HG02759 (cell line): ENCODE results near the gene PTGES2.
"Not testable (repeated sequence)": the region's sequence is repeated elsewhere in the genome, so short reads cannot be mapped to it uniquely, and the experiment has no call there.

Source experiments
- ATAC-seq: cut with Tn5 transposase; IDR thresholded peaks from one replicate; pipeline ENCODE4 v1.9.1; 2021; ENCODE audit warnings: mild to moderate bottlenecking, moderate library complexity; ENCODE audit not compliant: unreplicated experiment

Gene PTGES2

DNA sequence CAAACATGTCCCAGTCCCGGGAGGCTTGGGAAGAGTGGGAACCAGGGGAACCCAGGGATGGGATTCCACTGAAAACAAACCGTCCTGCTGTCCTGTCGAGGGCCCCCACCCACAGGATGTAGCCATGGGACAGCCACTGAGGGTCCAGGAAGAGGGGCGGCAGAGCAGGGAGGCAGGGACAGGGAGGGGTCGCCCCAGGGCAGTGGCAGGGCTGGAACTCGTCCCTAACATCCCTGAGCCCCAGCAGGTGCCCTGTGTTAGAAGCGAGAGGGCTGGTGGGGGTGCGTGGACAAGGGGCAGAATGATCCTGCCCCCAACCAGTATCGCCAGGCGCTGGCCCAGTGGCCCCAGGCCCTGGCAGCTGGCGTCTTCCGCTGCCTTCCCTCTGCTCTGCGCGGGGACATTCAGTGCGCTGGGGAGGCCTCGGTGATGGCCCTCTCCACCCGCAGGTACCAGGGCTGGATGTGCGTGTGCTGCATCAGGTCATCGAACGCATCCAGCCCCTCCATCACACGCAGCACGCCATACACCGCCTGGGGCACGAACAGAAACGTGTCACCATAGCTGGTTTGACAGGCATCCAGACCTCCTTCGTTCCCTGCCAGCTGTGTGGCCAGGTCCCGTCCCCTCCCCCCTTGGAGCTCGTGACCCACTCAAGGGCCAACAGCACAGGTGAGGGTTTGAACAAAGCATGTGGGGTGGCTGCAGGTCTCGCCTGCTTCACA is 6.6 kb downstream of the PTGES2 start:
- ATAC-seq, result no peak

DNA sequence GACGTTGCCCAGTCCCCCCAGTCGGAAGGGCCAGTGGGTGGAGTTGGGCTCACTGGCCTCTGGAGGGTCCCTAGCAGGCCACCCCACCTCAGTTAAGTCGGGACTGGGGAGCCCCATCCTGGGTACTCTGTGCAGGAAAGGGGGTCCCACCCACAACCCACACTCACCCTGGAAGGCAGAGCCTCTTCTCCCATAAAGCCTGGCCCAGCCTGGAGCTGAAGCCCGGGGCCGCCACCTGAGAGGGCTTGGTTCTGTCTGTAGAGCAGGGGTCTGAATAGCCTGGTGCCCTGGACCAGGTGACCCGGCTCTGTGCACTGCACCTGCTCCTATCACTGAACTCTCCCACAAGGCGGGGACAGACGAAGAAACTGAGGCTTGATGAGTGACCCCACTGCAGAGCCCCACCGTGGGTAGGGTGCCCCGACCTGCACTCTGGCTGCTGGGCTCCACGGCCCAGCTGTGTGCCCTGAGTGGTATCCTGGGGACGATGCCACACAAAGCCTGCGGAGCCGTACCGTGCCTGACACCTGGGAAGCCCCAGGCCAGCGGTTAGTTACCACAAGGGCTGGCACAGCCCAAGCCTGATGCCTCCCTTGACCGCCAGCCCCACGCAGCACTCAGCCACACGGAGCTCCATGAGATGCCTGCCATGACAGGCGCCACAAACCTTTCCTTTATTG is 7.3 kb downstream of the PTGES2 start:
- no peak for ATAC-seq

DNA sequence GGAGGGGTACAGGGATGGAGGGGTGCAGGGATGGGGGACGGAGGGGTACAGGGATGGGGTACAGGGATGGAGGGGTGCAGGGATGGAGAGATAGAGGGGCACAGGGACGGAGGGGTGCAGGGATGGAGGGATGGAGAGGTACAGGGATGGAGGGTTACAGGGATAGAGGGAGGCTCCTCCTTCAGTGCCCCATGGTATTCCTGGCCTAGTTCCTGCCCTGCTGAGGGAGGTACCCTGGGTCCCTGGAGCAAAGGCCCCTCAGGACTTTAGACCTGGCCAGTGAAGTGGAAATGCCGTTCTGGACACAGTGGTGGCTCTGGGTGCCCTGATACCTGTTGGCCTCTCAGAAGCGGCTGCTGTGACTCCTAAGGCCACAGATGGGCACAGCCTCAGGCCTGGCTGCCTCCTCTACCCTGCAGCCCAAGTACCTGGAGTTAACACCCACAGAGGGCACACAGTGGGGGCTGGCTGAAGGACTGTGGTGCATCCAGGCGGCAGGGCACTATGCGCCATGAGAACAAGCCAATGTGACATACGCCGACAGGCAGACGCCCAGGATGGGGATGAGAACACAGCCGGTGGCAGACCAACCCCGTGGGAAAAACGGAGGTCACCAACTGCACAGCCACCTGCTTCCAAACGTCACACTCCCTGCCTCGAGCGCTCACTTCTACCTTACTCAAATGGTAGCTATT is 8.4 kb downstream of the PTGES2 start:
- no peak for ATAC-seq

DNA sequence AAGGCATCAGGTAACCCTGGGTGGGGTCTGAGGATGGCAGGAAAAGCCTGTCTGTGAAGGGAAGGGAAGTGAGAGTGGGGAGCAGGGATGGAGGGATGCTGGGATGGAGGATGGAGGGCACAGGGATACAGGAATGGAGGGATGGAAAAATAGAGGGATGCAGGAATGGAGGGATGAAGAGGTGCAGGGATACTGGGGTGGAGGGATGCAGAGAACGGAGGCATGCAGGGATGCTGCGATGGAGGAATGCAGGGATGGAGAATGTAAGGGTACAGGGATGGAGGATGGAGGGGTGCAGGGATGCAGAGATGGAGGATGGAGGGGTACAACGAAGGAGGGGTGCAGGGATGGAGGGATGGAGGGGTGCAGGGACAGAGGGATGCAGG is 9.1 kb downstream of the PTGES2 start:
- ATAC-seq, result no peak

DNA sequence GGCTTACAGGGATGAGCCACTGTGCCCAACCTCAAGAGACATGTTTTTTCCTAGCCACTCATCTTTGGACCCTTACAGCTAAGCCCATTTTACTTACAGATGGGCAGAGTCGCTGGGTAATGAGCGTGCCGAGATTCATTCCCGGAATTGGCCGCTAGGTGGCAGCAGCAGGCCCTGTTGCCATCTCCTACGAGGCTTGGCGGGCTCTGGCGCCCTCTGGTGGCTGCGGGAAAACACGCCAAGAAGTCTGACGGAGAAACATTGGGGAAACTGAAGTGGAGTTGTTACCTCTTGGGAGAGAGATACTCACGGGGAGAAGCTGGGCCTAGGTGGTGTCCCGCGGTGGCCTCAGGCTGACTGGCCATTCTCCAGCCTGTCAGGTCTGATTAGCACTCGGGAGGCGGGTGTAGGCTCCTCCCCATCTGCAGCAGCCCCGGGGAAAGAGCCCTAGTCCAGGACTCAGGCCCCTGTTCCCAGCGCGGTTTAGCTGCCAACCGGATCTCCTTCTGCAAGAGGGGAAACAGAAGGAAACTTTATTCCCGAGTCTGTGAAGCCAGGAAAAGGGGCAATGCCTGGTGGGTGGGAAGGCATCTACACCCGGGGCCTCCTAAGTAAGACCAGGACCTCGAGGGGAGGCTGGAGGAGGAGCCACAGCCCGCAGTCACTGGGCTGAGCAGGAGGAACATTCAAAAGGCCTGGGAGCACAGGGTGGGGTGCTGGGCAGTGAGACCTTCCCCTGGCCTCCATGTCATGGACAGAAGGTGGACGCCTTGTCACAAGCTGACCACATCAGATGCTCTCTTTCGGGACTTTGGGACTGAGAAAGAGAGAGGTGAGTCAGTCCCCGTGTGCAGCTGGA is 9.7 kb downstream of the PTGES2 start:
- no peak for ATAC-seq

DNA sequence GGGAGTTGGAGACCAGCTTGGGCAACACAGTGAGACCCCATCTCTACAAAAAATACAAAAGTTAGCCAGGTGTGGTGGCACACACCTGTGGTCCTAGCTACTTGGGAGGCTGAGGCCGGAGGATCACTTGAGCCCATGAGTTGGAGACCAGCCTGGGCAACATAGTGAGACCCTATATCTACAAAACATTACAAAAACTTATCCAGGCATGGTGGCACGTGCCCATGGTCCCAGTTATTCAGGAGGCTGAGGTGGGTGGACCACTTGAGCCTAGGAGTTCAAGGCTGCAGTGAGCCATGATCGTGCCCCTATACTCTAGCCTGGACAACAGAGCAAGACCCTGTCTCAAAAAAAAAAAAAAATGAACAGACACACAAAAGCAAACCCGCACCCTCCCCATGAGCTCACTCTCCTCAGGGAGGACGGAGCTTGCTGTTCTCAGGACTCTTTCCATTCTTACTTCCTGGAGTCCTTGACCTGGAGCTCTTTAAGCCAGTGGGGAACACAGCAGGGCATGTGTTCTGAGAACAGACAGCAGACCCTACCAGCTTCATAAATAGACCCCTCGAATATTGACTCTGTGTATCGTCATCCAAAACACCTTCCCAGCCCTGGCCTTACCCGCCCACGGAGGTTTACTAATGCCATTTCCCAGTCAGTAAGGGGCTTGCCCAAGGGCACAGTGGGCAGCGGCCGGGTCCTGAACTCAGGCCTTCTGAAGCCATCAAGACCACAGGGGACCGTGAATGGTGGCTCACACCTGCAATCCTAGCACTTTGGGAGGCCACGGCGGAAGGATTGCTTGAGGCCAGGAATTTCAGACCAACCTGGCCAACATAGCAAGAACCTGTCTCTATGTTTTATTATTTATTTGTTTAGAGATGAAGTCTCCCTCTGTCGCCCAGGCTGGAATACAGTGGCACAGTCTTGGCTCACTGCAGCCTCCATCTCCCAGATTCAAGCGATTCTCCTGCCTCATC is 11.1 kb downstream of the PTGES2 start:
- no peak for ATAC-seq

DNA sequence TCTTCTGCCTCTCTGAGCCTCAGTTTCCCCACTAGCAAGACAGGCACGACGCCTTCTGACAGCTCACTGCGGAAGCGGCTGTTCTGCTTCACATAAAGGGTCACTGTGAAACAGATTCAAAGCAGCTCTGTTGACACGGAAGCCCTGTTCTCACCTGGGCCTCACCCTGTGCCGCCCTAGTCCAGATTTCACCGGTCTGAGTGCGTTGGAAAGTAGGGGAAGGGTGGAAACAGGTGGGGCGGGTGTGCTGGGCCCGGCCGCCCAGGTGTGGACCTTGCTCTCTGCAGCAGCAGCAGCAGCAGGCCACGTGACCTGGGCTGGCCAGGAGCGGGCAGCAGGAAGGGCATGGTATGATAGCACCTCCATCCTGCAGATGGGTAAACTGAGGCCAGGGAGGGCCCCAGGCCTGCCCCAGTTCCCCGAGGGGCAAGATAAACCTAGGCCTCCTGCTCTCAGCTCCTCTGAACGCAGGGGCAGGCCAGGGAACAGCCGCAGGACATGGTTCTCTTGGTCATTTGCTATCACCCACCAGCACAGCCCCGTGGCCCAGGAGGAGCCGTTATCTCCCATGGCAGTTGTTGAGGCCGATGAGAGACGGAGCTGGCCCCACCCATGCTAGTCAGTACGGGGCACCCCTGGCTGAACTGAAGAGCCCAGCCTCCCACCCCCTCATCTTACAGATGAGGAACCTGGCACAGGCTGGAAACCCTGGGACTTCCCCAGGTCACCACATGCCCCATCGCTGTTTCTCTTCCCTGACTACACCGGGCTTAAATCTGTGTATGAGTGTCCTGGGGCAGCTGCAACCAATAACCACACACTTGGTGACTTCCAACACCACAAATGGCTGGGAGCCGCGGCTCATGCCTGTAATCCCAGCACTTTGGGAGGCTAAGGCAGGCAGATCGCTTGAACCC is 12.1 kb downstream of the PTGES2 start:
- ATAC-seq, result no peak

DNA sequence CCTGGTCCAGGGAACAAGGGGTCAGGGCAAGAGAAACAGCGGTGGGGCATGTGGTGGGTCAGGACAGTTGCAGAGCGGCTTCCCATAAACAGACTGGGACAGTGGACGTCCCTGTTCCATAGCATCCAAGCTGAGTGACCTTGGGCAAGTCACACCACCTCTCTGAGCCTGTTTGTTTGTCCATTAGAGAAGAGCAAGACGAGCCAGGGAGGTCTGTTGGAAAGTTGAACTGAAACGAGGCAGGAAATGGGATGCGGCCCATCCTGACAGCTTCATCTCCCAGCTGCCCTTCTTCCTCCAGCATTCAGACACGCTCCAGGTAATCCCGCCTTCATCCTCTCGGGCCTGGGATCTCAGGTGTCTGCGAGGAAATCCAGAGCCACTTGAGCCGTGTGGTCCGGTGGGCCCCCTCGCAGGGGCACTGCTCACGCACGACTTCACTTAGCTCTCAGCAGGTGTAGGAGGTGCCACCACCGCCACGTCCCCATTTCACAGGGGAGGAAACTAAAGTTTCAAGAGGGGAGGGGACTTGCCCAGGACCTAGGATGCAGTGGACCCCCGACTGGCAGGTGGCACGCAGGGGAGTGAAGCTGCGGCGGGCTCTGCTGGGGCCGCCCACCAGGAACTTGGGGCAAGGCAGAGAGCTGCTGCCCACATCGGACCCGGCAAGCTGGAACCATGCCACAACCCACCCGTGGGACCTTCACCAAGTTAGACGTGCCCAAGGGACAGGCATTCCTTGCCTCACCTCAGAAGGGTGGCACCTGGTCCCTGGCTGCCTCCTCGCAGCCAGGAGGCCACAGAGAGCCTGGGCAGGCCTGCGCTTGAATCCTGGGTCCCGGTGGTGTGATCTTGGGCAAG is 13.0 kb downstream of the PTGES2 start:
- ATAC-seq, result no peak

DNA sequence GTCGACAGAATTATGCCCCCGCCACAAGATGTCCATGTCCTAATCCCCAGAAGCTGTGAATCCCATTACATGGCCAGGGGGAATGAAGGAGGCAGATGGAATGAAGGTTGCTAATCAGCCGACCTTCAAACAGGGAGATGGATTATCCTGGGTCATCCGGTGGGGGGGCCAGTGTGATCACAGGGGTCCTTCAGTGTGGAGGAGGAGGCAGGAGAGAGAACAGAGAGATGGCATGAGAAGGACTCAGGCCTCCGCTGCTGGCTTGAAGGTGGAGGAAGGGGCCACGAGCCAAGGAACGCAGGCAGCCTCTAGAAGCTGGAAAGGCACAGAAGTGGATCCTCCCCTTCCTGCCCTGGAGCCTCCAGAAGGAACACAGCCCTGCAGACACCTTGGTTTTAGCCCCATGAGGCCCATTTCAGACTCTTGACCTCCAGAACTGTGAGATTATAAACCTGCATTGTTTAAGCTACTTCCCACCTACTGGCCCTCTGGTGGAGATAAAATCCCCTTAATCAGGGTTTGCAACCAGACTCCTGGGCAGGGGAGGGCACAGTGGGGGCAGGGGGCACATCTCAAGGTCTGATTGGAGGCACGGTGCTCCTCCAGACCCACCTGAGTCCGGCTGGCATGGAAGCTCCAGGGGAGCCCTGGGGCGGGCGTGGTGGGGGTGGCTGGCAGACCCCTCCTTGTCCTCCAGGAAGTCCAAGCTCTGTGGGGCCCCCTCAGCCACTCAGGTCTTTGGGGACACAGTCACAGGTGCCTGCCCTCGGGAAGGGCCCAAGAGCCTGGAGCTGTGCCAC is 13.8 kb downstream of the PTGES2 start:
- ATAC-seq, result no peak

DNA sequence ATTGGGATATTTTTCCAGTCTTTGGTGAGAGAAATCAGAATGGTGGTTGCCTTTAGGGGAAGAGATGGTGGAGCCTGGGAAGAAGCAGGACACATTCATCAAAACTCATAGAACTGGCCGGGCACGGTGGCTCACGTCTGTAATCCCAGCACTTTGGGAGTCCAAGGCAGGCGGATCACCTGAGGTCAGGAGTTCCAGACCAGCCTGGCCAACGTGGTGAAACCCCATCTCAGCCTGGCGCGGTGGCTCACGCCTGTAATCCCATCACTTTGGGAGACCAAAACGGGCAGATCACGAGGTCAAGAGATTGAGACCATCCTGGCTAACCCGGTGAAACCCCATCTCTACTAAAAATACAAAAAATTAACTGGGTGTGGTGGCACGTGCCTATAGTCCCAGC is 15.8 kb downstream of the PTGES2 start:
- ATAC-seq, result not testable (repeated sequence)

DNA sequence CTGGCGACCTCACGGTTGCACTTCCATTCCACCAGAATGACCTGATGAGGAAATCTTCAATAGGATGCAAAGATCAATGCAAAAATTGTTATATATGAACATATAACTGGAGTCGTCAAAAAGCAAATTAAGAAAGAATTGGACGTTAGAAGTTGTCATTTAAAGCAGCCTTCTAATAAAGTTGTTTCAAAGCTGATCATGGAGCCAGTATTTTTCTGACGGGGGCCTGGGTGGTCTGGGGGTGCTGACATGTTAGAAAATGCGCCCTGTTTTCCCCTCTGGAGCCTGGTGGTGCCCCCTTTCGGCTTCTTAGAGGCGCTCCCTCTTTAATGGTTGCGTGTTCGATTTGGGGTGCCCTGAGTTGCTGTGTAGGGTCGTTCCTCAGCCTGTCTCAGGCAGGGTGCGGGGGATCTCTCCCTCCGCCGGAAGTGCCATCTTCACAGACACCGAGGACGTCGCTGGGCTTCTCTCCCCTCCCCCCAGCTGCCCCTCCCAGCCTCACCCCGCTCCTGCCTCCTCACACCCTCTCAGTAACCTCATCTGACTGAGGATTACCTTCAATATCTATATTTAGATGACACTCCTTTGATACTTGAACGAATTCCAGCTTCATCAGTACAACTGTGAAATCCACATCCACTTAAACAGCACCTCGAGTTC is 18.3 kb downstream of the PTGES2 start:
- no peak for ATAC-seq

DNA sequence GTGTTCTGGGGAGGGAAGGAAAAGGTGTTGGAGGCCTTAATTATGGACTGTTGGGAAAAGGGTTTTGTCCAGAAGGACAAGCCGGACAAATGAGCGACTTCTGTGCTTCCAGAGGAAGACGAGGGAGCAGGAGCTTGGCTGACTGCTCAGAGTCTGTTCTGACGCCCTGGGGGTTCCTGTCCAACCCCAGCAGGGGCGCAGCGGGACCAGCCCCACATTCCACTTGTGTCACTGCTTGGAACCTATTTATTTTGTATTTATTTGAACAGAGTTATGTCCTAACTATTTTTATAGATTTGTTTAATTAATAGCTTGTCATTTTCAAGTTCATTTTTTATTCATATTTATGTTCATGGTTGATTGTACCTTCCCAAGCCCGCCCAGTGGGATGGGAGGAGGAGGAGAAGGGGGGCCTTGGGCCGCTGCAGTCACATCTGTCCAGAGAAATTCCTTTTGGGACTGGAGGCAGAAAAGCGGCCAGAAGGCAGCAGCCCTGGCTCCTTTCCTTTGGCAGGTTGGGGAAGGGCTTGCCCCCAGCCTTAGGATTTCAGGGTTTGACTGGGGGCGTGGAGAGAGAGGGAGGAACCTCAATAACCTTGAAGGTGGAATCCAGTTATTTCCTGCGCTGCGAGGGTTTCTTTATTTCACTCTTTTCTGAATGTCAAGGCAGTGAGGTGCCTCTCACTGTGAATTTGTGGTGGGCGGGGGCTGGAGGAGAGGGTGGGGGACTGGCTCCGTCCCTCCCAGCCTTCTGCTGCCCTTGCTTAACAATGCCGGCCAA is 19.1 kb downstream of the PTGES2 start:
- ATAC-seq, result no peak

DNA sequence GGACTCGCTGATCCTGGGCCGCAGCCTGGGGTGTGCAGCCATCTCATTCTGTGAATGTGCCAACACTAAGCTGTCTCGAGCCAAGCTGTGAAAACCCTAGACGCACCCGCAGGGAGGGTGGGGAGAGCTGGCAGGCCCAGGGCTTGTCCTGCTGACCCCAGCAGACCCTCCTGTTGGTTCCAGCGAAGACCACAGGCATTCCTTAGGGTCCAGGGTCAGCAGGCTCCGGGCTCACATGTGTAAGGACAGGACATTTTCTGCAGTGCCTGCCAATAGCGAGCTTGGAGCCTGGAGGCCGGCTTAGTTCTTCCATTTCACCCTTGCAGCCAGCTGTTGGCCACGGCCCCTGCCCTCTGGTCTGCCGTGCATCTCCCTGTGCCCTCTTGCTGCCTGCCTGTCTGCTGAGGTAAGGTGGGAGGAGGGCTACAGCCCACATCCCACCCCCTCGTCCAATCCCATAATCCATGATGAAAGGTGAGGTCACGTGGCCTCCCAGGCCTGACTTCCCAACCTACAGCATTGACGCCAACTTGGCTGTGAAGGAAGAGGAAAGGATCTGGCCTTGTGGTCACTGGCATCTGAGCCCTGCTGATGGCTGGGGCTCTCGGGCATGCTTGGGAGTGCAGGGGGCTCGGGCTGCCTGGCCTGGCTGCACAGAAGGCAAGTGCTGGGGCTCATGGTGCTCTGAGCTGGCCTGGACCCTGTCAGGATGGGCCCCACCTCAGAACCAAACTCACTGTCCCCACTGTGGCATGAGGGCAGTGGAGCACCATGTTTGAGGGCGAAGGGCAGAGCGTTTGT is 19.9 kb downstream of the PTGES2 start:
- ATAC-seq, result no peak

DNA sequence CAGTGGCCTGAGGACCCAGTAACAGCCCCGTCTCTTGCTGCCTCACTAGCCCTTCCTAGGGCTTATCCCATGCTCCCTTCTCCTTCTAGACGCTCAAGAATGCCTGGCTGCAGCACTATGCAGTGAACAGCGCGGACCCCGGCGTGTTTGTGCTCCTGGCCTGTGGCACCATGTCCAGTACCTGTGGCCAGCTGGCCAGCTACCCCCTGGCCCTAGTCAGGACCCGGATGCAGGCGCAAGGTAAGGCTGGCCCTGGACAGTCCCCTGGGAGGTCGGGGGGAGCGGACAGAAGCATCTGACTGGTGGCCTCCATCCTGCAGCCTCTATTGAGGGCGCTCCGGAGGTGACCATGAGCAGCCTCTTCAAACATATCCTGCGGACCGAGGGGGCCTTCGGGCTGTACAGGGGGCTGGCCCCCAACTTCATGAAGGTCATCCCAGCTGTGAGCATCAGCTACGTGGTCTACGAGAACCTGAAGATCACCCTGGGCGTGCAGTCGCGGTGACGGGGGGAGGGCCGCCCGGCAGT is 20.5 kb downstream of the PTGES2 start:
- ATAC-seq, result no peak
